Retinal pigment epithelial cell (primary cell): ENCODE data around the gene NNT.
"Not testable (repeated sequence)": the region's sequence is repeated elsewhere in the genome, so short reads cannot be mapped to it uniquely, and the experiment has no call there.

Source experiments
- DNase-seq: peaks from one replicate; pipeline ENCODE4 v3.0.0-alpha.2; 2010; ENCODE audit warnings: low read depth
- H3K4me3 ChIP-seq: 2 replicates; pipeline ENCODE4 v1.5.1; 2011; ENCODE audit warnings: mild to moderate bottlenecking, low read length, control low read depth, moderate library complexity
- TF ChIP-seq, protein P1 (sequence below): conservative IDR thresholded peaks from 2 replicates; pipeline ENCODE4 v1.5.1; 2011; ENCODE audit warnings: low read depth, low read length, control low read depth, inconsistent platforms

NNT gene

DNA sequence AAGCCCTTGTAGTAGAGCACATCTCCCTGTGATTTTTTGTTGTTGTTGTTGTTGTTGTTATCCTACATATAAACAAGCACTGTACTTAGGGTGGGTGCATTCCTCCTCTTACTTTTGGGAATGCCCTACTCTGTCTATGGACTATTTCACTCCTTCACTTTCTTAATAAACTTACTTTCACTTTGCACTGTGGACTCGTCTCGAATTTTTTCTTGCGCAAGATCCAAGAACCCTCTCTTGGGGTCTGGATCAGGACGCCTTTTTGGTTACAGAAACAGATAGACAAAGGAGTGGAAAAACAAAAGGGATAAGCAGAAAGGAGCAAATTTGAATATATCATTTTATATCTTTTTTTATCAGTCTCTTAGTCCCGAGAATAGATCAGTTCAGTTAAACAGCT, 31.7 kb upstream of the NNT start:
- H3K4me3 ChIP-seq = no peak overlapping the region
- DNase-seq = no peak
- TF ChIP-seq, protein P1, sequence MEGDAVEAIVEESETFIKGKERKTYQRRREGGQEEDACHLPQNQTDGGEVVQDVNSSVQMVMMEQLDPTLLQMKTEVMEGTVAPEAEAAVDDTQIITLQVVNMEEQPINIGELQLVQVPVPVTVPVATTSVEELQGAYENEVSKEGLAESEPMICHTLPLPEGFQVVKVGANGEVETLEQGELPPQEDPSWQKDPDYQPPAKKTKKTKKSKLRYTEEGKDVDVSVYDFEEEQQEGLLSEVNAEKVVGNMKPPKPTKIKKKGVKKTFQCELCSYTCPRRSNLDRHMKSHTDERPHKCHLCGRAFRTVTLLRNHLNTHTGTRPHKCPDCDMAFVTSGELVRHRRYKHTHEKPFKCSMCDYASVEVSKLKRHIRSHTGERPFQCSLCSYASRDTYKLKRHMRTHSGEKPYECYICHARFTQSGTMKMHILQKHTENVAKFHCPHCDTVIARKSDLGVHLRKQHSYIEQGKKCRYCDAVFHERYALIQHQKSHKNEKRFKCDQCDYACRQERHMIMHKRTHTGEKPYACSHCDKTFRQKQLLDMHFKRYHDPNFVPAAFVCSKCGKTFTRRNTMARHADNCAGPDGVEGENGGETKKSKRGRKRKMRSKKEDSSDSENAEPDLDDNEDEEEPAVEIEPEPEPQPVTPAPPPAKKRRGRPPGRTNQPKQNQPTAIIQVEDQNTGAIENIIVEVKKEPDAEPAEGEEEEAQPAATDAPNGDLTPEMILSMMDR = no peak

DNA sequence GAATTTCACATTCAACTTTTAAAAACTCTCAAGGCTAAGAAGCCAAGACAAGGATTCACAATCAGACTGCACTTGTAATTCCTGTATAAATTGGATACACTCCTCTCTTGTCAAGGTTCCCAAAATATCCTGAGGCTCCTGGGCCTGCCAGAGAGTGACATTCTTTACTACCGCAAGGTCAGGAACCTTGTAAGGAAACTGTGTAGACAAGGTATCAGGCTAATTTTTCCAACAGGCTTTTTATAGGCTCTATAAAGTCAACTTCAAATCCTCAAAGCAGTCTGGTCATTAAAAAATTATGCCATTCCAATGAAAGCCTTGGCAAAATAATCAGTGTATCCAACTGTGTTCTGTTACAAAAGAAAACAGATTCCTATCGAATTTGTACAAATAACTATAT, 30.6 kb upstream of the NNT start:
- no peak overlapping the region for H3K4me3 ChIP-seq
- DNase-seq = no peak
- TF ChIP-seq, protein P1 = no peak

DNA sequence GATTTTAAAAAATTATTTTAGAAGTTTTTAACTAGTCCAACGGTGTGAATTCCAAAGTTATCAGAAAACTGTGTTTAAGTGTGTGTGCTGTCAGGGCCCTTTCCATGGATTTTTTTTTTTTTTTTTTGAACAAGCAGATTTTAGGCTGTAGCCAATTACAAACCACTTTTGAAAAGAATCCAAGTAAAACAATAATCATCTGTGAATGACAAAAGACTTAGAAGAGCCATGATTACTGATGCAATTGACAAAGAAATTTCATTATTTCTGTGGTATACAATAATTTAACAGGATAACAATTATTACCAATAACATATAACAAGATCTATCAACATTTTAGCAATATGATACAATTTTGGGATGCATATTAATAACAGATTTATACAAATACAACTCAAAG, 29.9 kb upstream of the NNT start:
- TF ChIP-seq, protein P1 = no peak
- no peak for DNase-seq
- H3K4me3 ChIP-seq = no peak overlapping the region

DNA sequence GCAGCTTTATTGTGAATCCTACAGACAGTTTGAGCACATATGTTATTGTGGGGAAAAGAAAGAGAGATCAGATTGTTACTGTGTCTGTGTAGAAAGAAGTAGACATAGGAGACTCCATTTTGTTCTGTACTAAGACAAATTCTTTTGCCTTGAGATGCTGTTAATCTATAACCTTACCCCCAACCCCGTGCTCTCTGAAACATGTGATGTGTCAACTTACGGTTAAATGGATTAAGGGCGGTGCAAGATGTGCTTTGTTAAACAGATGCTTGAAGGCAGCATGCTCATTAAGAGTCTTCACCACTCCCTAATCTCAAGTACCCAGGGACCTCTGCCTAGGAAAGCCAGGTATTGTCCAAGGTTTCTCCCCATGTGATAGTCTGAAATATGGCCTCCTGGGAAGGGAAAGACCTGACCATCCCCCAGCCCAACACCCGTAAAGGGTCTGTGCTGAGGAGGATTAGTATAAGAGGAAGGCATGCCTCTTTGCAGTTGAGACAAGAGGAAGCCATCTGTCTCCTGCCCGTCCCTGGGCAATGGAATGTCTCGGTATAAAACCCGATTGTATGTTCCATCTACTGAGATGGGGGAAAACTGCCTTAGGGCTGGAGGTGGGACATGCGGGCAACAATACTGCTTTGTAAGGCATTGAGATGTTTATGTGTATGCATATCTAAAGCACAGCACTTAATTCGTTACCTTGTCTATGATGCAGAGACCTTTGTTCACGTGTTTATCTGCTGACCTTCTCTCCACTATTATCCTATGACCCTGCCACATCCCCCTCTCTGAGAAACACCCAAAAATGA, 22.4 kb upstream of the NNT start:
- not testable (repeated sequence) for DNase-seq, H3K4me3 ChIP-seq

DNA sequence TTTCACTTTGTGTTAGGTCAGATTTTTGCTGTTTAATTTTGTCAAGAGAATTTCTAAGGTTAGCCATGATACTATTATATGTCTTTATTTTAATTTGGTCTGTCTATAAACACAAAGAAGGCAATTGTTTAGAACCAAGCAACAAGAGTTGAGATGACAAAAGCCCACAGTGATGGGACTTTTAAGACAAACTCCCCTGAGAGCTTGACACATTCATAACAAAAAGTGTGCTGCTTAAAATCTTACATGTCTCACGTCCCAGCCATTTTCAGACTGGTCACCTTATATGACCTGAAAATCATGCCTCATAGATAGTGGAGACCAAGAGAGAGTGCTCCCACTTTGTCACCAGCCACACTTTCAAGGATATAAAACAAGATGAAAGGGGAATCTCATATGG, 21.6 kb upstream of the NNT start:
- H3K4me3 ChIP-seq = no peak overlapping the region
- no peak for DNase-seq
- TF ChIP-seq, protein P1 = no peak

DNA sequence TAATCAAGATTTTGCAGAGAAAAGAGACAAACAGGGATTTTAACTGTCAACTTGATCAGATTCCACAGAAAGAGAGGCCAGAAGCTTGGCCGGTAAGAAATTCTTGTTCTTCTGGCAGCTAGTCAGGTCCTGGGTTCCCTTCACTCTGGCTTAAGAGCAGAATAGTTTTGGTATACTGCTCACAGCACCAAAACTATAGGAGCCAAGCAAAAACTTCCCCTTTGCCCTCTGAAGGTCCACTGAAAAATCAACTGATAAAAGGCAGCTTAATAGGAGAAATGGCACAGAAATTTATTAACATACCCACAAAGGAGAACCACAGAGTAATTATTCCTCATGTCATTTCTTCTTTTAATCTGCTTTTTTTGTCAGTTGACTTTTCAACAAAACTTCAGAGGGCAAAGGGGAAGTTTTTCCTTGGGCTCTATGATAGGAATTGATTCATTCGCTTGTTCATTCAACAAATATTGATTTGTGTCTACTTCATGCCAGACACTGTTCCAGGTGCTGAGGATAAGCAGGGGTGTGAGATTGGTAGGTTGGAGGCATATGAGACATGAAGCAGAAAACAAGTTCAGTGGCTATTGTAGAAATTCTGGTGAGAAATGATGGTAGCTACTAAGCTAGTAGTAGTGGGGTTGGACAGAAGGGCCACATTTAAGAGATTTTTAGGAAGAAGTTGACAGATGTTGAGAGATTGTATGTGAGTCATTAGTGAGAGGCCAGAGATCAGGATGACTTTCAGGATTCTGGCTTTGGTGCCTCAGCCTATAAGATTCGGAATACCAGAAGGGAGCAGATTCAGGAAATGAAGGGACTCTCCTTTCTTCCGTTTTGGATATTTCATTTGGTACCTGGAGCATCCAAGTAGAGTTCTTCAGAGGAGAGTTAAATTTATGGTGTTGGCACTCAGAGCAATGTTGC, 20.6 kb upstream of the NNT start:
- DNase-seq = no peak
- H3K4me3 ChIP-seq = no peak overlapping the region
- TF ChIP-seq, protein P1 = no peak

DNA sequence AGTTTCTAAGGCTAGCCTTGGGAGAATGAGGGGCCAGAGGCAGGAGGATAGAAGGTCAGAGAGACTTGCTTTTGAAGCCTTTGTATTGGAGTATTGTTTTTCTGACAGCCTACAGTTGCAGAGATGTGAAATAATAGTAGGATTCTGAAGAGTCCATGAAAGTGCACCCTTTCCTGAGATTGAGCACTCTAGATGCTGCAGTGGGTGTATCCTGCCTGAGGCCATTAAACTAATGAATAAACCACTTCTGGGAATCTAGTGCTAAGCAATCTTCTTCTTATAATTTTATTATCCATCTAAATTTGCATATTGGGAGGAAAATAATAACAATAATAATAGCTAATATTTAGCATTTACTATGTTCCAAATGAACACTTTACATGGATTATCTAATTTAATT, 19.3 kb upstream of the NNT start:
- H3K4me3 ChIP-seq = no peak overlapping the region
- TF ChIP-seq, protein P1 = no peak
- DNase-seq = no peak
